ENCODE measurements around the gene CYP1A2.

DNA sequence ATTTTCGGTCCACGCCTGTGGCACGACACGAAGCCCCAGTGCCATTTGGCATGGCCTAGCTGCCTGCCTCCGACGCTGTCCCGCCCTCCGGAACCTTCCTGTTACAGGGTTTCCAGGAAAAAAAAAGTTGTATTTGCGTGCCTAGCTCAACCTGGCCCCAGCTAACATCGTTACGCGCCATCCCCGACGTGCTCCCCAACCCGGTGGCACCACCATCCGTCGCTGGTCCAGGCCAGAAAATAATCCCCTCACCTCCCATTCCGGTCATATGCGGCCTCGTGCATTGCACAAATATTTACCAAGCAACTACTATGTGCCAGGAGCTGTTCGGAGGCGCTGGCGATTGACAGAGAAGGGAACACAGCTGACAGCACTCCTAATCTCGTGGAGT lies 21.9 kb upstream of the CYP1A2 start:
- TF ChIP-seq CTCF (IDR thresholded peaks at IDR 0.05): no peak
- no peak for TF ChIP-seq POLR2A (IDR thresholded peaks at IDR 0.05)
